GM18861 (cell line): Measurements from ENCODE around the gene CALR3.

ENCODE experiments used
- ATAC-seq: cut with Tn5 transposase; IDR thresholded peaks from one replicate; pipeline ENCODE4 v1.9.1; 2021; ENCODE audit not compliant: unreplicated experiment

The CALR3 gene

DNA sequence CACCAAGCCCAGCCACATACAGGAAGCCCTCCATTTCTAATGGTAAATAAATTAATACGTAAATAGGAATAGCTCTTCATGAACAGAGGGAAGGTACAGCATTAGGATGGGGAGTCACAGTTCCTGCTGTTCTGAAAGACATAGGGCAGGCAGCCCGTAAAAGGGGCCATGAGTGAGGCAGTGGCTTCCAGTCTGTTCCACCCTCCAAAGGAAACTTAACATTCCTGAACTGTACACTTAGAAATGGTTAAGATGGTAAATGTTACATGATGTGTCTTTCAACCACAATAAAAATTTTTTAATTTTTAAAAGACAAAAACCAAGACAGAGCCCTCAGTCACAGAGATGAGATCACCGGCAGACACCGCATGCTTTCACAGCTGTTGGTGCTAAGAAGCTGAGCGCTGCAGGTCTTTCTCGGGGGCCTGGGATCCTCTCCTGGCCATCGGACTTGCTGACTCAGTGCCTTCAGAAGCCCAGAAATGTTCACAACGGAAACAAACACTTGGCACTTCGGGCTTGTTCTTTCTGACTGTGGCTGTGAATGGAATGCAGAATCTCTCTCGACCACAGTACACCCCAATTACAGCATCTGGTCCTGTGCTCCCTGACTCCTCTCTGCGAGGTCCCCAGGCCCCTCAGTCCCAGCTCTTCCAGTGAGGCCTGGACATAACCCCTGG lies 60.6 kb downstream of the CALR3 start:
- ATAC-seq: no peak

DNA sequence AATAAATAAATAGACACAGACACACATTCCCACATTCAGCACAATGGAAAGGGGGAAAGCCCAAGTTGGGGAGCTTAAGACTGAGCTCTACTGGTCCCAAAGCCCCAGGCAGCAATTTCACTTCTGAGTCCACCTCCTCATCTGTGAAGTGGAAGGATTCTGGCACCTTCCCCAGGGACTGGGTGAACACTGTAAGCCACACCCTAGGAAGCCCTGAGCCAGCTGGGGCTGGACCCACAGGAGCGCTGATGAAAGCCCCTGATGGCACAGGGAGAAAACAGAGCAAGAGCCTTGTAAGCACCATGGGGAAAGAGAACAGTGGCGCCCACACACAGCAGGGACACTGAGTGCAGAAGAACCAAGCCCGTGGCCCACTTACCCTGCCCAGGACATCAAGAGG lies 62.0 kb downstream of the CALR3 start:
- no peak for ATAC-seq

DNA sequence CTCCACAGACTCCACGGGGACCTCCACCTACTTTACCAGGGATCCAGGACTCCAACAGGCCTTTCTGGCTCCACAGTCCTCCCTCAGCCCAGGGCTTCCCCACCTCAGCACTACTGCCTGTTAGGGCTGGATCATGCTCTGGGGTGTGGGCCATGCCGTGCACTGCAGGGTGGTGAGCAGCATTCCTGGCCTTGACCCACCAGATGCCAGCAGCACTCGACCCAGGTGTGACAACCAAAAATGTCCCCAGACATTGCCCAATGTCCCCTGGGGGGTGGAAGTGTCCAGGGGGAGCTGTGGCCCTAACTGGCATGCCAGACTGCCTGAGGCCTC lies 66.2 kb downstream of the CALR3 start:
- ATAC-seq: no peak

DNA sequence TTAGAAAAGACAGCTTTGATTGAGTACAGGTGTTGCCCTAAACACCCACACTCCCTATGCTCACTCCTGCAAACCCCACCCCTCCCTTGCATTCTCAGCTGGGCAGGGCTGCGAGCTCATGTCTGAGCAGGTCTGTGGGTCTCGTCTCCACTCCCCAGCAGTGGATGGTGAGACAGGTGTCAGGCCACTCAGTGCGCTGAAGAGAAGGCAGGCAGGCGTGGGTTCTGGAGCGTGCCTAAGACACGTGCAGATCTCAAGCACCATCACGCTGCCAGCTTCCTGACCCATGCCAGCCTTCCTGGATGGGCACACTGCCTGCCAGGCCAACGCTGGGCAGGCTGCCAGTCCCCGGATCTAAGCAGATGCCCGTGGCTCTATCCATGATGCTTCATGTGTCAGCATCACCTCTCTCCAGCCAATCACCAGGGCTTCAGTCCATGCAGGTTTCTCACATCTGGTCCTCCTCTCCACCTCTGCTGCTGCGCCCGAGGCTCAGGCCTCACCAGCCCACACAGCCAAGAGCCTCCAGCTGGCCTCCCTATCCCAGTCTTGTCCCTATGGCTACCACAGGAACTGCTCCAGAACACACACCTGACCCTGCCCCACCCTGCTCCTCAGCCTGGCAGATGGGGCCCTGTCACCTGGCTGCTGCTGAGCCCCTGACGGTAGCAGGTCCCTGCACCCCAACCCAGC lies 66.8 kb downstream of the CALR3 start:
- no peak for ATAC-seq
